Transverse colon (tissue), 4 donors: ENCODE results near the gene CCDC24. TPM values are rescaled to one million over a fixed set of nuclear protein-coding genes. Genes with fewer than 3 reads are reported as not detected.

Experiments
- DNase-seq: peaks from one replicate; pipeline ENCODE4 v3.0.0-alpha.2; 2019
- H3K27ac ChIP-seq, 4 donors: fragments of 200-600 bp; sonication (generic); 2 replicates each; pipeline ENCODE4 v1.5.1; 2016 to 2018; ENCODE audit warnings: inconsistent platforms in 4 of 4
- H3K27me3 ChIP-seq: fragments of 200-600 bp; sonication (generic); 2 replicates; pipeline ENCODE4 v1.5.1; 2017; ENCODE audit warnings: inconsistent platforms
- H3K36me3 ChIP-seq, 4 donors: fragments of 200-600 bp; sonication (generic); 2 replicates each; pipeline ENCODE4 v1.5.1; 2017 to 2019; ENCODE audit warnings: inconsistent platforms in 4 of 4
- H3K4me1 ChIP-seq, 4 donors: fragments of 200-600 bp; sonication (generic); 2 replicates each; pipeline ENCODE4 v1.5.1; 2017 to 2020; ENCODE audit warnings: inconsistent platforms in 4 of 4
- H3K4me3 ChIP-seq, 4 donors: fragments of 200-600 bp; sonication (generic); 1 replicate in 1 of 4; 2 replicates in 3 of 4; pipeline versions ENCODE4 v1.5.1 to v1.6.1; 2017 to 2019; ENCODE audit warnings: inconsistent platforms in 4 of 4
- H3K9me3 ChIP-seq, 2 donors: fragments of 200-600 bp; sonication (generic); 2 replicates each; pipeline ENCODE4 v1.5.1; 2017 to 2019; ENCODE audit warnings: inconsistent platforms in 2 of 2
- EP300 ChIP-seq: sonication (generic); formaldehyde crosslinking; IDR thresholded peaks from one replicate; pipeline ENCODE4 v1.6.1; 2017; ENCODE audit warnings: antibody characterized with exemption, low read depth
- POLR2A ChIP-seq: fragments of 450-650 bp; IDR thresholded peaks from one replicate; pipeline ENCODE4 v1.6.1; 2016; ENCODE audit warnings: antibody characterized with exemption, mild to moderate bottlenecking, moderate library complexity
- POLR2AphosphoS5 ChIP-seq, 3 donors: sonication (generic); formaldehyde crosslinking; IDR thresholded peaks; one replicate each; pipeline ENCODE4 v1.6.1; 2016; ENCODE audit warnings: antibody characterized with exemption in 3 of 3
- WGBS, 2 donors: methylation state at CpG; one replicate each; pipeline ENCODE4 v1.1.5; 2018; ENCODE audit warnings: low coverage in 1 of 2; 5-methylcytosine and 5-hydroxymethylcytosine counted together
- in situ Hi-C, 4 donors: fragments of 200-750 bp; cut with MboI; loops; one replicate each; pipeline versions ENCODE4 v1.15.0 to v1.15.1; 2017; ENCODE audit warnings: low sequenced_read_pairs in 3 of 4, low pct_ligation_motif_present in 1 of 4, low pct_unique_long_range_greater_than_20kb in 1 of 4
- intact Hi-C: fragments of 100-400 bp; cut with DNase I; formaldehyde crosslinking; loops from one replicate; pipeline ENCODE4 v1.15.1; 2023; ENCODE audit warnings: low total_unique reads
- total RNA-seq, 4 donors: library from RNA; depleted of rRNA; stranded (reverse); fragments of >200 nt; gene quantifications; one replicate each; pipeline ENCODE4 v1.1.0, GENCODE V29; 2016
- TF ChIP-seq, protein P1 (sequence below), 5 experiments: fragments of 200-600 bp in 3 of 5; fragments of 450-650 bp in 2 of 5; sonication (generic) in 3 of 5; IDR thresholded peaks; 1 replicate in 2 of 5; 2 replicates in 3 of 5; pipeline ENCODE4 v1.5.1; 2016 to 2017; ENCODE audit warnings: antibody characterized with exemption in 5 of 5, inconsistent platforms in 3 of 5, mild to moderate bottlenecking in 2 of 5, moderate library complexity in 1 of 5

CCDC24 gene
- total RNA-seq, 4 donors from 2014 or later: 13.8 to 22.0 (median 17.6) TPM

DNA sequence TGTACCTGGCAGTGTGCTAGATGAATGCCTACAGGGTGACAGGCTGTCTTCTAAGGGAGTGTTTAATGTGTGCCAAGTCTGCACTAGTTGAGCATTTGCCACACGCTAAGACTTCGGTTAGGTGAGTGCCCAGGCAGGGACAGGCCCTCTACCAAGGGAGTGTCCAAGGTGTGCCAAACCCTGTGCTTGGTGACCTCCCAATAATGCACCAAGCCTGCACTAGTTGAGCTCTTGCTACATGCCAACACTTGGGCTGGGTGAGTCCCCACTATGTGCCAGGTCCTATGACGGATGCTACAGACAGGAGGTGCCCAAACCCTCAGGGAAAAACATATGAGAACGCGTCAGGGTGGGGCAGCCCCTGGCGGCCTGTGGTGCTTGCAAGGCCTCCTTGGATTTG lies 29.1 kb downstream of the CCDC24 start:
- H3K27ac ChIP-seq: no peak overlapping the region
- no peaks in the 10 kb centered on the region for H3K9me3 ChIP-seq
- DNase-seq: no peak
- 94% methylated on average over 6 of the region's 6 CpGs; no CpG with 5 or more reads in 1 of the 2 donors for WGBS, 2 donors
- H3K27me3 ChIP-seq: no peaks in the 10 kb centered on the region
- peaks cover 0 to 7% (median 5%) of the 10 kb centered on the region in 4 donors for H3K4me1 ChIP-seq
- no peak overlapping the region for H3K4me3 ChIP-seq
- in situ Hi-C loops: no loop called here
- intact Hi-C loops: no loop called here
- TF ChIP-seq, protein P1, sequence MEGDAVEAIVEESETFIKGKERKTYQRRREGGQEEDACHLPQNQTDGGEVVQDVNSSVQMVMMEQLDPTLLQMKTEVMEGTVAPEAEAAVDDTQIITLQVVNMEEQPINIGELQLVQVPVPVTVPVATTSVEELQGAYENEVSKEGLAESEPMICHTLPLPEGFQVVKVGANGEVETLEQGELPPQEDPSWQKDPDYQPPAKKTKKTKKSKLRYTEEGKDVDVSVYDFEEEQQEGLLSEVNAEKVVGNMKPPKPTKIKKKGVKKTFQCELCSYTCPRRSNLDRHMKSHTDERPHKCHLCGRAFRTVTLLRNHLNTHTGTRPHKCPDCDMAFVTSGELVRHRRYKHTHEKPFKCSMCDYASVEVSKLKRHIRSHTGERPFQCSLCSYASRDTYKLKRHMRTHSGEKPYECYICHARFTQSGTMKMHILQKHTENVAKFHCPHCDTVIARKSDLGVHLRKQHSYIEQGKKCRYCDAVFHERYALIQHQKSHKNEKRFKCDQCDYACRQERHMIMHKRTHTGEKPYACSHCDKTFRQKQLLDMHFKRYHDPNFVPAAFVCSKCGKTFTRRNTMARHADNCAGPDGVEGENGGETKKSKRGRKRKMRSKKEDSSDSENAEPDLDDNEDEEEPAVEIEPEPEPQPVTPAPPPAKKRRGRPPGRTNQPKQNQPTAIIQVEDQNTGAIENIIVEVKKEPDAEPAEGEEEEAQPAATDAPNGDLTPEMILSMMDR (IDR thresholded peaks at IDR 0.05): no peak
- no peak for TF ChIP-seq POLR2AphosphoS5 (IDR thresholded peaks at IDR 0.05)
- no peak for TF ChIP-seq POLR2A
- TF ChIP-seq EP300: no peak
- H3K36me3 ChIP-seq: no peaks in the 10 kb centered on the region

DNA sequence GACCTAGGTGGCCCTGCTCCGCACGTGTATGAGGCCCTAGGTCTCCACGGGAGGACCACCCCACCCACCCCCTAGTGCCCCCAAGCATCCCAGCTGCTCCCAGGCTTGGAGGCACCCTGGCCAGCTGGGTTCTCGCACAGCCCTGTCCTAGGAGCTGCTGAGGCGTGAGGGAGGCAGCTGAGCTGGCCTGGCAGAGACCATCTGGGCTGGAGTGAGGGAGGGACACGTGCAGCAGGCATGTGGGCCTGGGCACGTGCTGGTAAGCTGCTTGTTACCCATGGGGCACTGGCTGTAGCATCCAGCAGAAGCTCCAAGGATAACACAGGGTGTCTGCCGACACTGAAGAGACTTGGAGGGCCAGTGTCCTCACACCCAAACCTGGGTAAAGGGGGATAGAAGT lies 29.8 kb downstream of the CCDC24 start:
- H3K4me1 ChIP-seq: peaks cover 3 to 14% (median 10%) of the 10 kb centered on the region in 4 donors
- WGBS, 2 donors: 92% methylated on average over 7 of the region's 8 CpGs; no CpG with 5 or more reads in 1 of the 2 donors
- no peak overlapping the region for H3K4me3 ChIP-seq
- intact Hi-C loops: no loop called here
- H3K27me3 ChIP-seq: no peaks in the 10 kb centered on the region
- H3K27ac ChIP-seq: no peak overlapping the region
- in situ Hi-C loops: no loop called here
- no peak for DNase-seq
- TF ChIP-seq POLR2A (no peak), POLR2AphosphoS5 (IDR thresholded peaks at IDR 0.05) (no peak), EP300 (no peak)
- TF ChIP-seq, protein P1 (IDR thresholded peaks at IDR 0.05): no peak
- H3K9me3 ChIP-seq: no peaks in the 10 kb centered on the region
- H3K36me3 ChIP-seq: no peaks in the 10 kb centered on the region

DNA sequence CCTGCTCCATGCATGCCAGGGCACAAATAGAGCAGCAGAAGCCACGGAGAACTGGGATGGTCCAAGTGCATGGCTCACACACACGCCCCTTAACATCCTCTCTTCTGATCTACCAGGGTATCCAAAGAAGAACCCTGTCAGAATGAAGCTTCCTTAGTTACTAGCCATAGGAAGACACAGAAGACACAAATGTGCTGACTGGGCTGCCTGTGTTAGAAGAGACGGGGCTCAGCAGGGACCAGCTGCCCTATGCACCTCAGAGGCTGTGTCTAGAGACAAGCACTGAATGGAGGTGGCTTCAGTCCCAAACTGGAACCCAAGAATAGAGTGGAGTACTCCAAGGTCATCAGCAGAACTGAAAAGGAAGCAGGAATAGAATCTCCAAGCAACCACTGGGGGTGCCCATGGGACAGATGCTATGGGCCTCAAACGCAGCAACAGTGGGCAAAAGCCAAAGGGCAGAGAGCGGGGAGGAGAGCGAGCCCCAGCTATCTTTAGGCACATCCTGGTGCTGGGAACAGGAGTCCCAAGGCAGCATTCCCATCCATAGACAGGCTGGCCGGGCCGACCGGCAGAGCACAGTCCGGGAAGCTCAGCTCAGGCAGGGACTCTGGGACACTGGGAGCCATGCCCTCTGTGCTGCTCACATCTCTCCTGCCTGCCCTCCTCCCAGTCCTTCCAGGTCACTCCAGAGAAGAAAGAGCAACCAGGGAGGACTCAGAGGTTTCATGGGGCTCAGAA lies 30.4 kb downstream of the CCDC24 start:
- H3K27me3 ChIP-seq: no peaks in the 10 kb centered on the region
- peaks cover 6 to 20% (median 12%) of the 10 kb centered on the region in 4 donors for H3K4me1 ChIP-seq
- TF ChIP-seq POLR2AphosphoS5 (IDR thresholded peaks at IDR 0.05): no peak
- TF ChIP-seq EP300: no peak
- TF ChIP-seq, protein P1 (IDR thresholded peaks at IDR 0.05): no peak
- no peak for TF ChIP-seq POLR2A
- DNase-seq: no peak
- no peaks in the 10 kb centered on the region for H3K9me3 ChIP-seq
- H3K4me3 ChIP-seq: no peak overlapping the region
- in situ Hi-C loops (no loop called here), intact Hi-C loops (no loop called here)
- no peaks in the 10 kb centered on the region for H3K36me3 ChIP-seq
- 88% methylated on average over 10 of the region's 10 CpGs; no CpG with 5 or more reads in 1 of the 2 donors for WGBS, 2 donors
- no peak overlapping the region for H3K27ac ChIP-seq

DNA sequence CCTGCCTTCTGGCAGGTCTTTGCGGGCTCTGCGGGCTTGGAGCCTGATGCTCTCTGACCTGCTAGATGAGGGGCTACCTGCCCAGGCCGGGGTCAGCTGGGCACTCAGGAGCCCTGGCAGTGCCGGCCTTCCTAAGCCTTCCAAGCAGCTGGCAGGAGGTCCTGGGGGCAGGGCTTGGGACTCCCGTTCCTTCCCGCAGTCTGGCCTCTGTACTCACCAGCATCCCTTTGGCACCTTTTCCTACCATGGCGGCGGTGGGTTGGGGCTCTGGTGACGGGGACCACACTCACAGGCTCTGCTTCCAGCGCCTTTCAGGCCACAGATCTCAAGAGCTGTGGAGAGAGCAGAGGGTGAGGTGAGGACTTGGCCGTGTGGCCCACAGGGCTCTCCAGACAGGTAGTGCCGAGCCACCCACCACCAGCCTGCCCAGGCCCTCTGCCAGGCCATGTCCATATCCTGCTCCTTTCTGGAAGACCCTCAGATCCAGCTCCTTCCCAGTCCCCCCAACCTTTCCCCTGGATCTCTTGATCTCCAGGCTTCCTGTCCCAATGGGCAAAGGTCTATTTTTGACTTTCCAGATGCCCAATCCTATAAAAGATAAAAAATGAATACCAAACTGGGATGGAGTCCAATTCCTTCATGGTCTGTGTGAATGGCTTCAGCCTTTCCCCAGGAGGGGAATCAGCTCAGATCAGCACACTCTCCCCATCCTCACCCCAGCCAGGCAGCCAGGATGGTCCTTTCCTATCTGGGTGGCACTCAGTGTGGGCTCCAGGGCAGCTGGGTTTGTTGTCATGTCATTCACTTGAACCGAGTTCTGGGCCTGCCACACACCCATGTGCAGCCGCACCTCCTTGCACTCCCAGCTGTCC lies 32.9 kb downstream of the CCDC24 start:
- TF ChIP-seq POLR2A: no peak
- no peak for TF ChIP-seq POLR2AphosphoS5 (IDR thresholded peaks at IDR 0.05)
- no peak for TF ChIP-seq EP300
- TF ChIP-seq, protein P1 (IDR thresholded peaks at IDR 0.05): no peak
- DNase-seq: no peak
- 80 to 91% methylated on average over 1 to 14 of the region's 14 CpGs for WGBS, 2 donors
- intact Hi-C loops: no loop called here
- Histone ChIP-seq H3K36me3 (no peaks in the 10 kb centered on the region), H3K27ac (no peak overlapping the region), H3K4me3 (no peak overlapping the region), H3K27me3 (no peaks in the 10 kb centered on the region), H3K4me1 (peaks cover 13 to 42% (median 28%) of the 10 kb centered on the region in 4 donors), H3K9me3 (no peaks in the 10 kb centered on the region)
- in situ Hi-C loops: no loop called here
